IgD-negative memory B cell (primary cell): ENCODE results near the gene NOS1AP. TPM values are rescaled to one million over a fixed set of nuclear protein-coding genes. Genes with fewer than 3 reads are reported as not detected.

Experiments used
- H3K27ac Mint-ChIP-seq, 3 donors: one replicate each; pipeline ENCODE4 v1.8.0; 2020 to 2022; ENCODE audit warnings: mild to moderate bottlenecking in 3 of 3, mixed read lengths in 3 of 3, moderate library complexity in 1 of 3
- H3K27me3 Mint-ChIP-seq: one replicate; pipeline ENCODE4 v1.8.0; 2021; ENCODE audit warnings: mixed read lengths
- H3K36me3 Mint-ChIP-seq: one replicate; pipeline ENCODE4 v1.8.0; 2020; ENCODE audit warnings: mild to moderate bottlenecking, mixed read lengths
- H3K4me1 Mint-ChIP-seq, 3 donors: one replicate each; pipeline ENCODE4 v1.8.0; 2020 to 2022; ENCODE audit warnings: mixed read lengths in 3 of 3, mild to moderate bottlenecking in 1 of 3
- H3K4me3 Mint-ChIP-seq, 4 donors: one replicate each; pipeline ENCODE4 v1.8.0; 2020 to 2022; ENCODE audit warnings: mild to moderate bottlenecking in 4 of 4, mixed read lengths in 4 of 4, moderate library complexity in 3 of 4
- H3K9me3 Mint-ChIP-seq, 3 donors: one replicate each; pipeline ENCODE4 v1.8.0; 2020 to 2021; ENCODE audit warnings: mixed read lengths in 3 of 3, mild to moderate bottlenecking in 1 of 3
- polyA plus RNA-seq: library from polyadenylated mRNA; unstranded; fragments of 300-500 nt; fragmentation: Illumina TruSeq; gene quantifications from one replicate; pipeline ENCODE4 v1.2.3, GENCODE V29; 2021

Gene NOS1AP
- polyA plus RNA-seq, 1 donor from 2014 or later, result not detected

DNA sequence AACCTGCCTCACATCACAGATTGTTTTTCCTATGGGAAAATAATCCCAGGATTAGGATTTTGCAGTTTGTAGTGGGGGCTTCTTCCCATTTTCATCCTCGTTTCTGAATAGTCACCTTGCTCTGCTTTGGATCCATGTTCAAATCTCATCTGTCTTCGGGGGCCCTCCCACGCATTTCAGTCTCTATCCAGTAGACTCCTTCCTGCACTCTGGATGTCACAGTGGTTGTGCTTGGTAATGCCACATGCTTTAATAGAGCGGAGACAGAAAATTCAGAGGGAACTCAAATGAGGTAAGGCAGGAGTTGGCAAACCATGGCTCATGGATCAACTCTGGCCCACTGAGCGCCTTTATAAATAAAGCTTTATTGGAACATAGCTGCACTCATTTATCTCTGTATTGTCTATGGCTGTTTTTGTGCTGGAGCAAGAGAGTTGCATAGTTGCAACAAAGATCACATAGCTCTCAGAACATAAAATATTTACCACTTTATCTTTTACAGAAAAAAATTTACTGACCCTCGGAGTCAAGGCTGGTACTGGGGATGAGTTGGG lies 206.2 kb downstream of the NOS1AP start:
- Mint-ChIP-seq H3K4me1 (no peaks in the 10 kb centered on the region), H3K27ac (peak overlapping the region in 1 of 3 donors; percentile 35), H3K4me3 (no peak overlapping the region), H3K36me3 (peaks cover 1% of the 10 kb centered on the region), H3K9me3 (no peaks in the 10 kb centered on the region), H3K27me3 (peaks cover 11% of the 10 kb centered on the region)

- Mint-ChIP-seq H3K4me3 (no peak overlapping the region), H3K27ac (no peak overlapping the region), H3K9me3 (peaks cover 0 to 2% (median 0%) of the 10 kb centered on the region in 3 donors), H3K4me1 (no peaks in the 10 kb centered on the region), H3K36me3 (peaks cover 1% of the 10 kb centered on the region), H3K27me3 (peaks cover 11% of the 10 kb centered on the region)
These were observed 207.0 kb downstream of the NOS1AP start for GRCh38 chr1:162276493-162276892.

DNA sequence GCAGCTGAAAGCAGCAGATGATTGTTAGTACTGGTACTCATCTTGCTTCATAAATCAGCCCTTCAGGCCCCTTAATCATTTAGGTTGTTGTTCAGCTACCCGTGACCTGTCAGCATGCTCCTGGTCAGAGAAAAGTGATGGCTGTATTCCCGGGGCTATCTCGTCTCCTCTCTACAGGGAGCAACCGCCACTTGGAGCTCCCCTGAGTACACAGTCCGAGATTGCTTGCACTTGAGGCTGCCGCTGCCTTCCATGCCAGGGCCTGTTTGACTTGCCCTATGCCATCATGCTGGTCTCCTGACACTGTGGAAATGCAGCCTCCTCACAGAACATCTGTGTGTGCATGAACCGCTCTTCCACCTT lies 209.6 kb downstream of the NOS1AP start:
- Mint-ChIP-seq H3K4me3 (no peak overlapping the region), H3K4me1 (no peaks in the 10 kb centered on the region), H3K36me3 (no peaks in the 10 kb centered on the region), H3K27ac (no peak overlapping the region), H3K9me3 (peaks cover 0 to 2% (median 0%) of the 10 kb centered on the region in 3 donors), H3K27me3 (peaks cover 11% of the 10 kb centered on the region)

DNA sequence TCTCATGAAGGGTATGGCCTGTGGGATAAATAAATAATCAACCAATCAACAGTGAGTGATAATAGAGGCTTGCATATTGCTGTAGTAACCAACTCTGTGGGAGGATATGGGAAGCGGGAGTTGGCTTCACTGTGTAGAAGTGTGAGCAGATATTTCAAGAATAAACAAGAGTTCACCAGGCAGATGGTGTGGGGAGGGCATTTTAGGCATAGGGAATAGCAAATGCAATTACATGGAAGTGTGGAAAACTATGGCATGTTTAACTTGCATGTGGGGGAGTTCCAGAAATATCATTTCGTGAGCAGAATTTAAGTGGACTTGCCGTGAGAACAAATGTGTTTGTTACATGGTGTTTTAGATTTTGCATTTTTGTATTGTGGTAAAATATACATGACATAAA lies 211.9 kb downstream of the NOS1AP start:
- H3K4me1 Mint-ChIP-seq, result no peaks in the 10 kb centered on the region
- H3K9me3 Mint-ChIP-seq, result peaks cover 0 to 2% (median 0%) of the 10 kb centered on the region in 3 donors

DNA sequence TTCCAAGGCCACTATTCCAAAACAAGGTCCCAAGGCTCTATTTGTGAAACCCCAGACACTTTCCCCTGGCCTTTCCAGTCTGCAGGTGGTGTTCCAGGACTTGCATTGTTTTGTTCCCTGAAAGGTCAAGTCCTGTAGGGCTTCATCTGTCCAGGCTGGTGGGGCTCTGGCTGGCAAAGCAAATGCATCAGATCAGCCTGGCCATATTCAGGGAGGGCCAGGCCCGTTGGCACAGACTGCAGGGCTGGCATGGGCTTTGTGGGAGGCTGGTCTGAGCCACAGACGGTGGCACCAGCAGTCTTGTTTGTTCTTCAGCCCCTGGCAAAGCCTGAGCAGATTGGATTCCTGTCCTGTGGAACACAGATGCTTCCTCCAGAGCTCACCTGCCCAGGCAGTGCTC lies 214.2 kb downstream of the NOS1AP start:
- peaks cover 0 to 2% (median 0%) of the 10 kb centered on the region in 3 donors for H3K9me3 Mint-ChIP-seq
- H3K4me1 Mint-ChIP-seq, result peaks cover 0 to 1% (median 0%) of the 10 kb centered on the region in 3 donors
- H3K27me3 Mint-ChIP-seq, result peaks cover 23% of the 10 kb centered on the region
- no peak overlapping the region for H3K4me3 Mint-ChIP-seq
- peaks cover 1% of the 10 kb centered on the region for H3K36me3 Mint-ChIP-seq
- H3K27ac Mint-ChIP-seq, result no peak overlapping the region

More for the DNA sequence above, 211.9 kb downstream of the NOS1AP start:
- no peak overlapping the region for H3K27ac Mint-ChIP-seq
- H3K4me3 Mint-ChIP-seq, result peak overlapping the region in 1 of 4 donors; percentile 39
- H3K27me3 Mint-ChIP-seq, result peaks cover 14% of the 10 kb centered on the region
- H3K36me3 Mint-ChIP-seq, result peaks cover 1% of the 10 kb centered on the region

DNA sequence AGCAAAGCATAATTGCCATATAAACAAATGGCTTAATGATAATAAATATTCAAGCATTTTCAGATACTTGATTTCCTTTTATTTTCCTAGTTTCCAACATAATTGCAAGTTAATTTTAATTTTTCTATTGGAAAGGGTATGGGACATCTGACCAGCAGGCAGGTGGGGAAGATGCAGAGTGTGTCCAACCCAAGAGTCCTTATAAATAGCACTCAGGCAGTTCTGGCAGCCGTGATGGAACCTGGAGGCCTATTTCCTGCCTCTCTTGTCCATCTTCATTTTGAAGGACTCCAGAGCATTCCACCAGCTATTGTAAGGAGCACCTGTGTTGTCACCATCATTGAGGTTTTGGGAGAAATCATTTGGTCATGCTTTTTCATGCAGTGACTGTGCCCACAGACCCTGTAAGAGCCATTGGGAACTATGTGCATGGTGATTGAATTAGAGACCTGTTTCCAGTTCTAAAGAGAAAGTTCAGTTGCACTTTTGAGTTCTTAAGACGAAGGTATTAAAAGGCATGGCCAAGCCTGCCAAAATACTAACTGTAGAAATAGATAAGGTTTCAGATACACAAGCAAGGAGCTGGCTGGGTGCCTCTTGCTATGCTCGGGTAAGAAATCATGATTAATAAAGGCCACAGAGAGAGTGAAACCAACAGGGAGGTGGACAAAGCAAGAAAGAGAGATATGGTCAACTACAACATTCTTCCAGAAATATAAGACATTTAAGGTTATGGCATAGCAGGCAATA lies 214.9 kb downstream of the NOS1AP start:
- no peak overlapping the region for H3K27ac Mint-ChIP-seq
- H3K4me3 Mint-ChIP-seq, result no peak overlapping the region
- H3K9me3 Mint-ChIP-seq, result peaks cover 0 to 2% (median 0%) of the 10 kb centered on the region in 3 donors
- H3K27me3 Mint-ChIP-seq, result peaks cover 21% of the 10 kb centered on the region
- peaks cover 0 to 1% (median 0%) of the 10 kb centered on the region in 3 donors for H3K4me1 Mint-ChIP-seq
- H3K36me3 Mint-ChIP-seq, result peaks cover 1% of the 10 kb centered on the region

DNA sequence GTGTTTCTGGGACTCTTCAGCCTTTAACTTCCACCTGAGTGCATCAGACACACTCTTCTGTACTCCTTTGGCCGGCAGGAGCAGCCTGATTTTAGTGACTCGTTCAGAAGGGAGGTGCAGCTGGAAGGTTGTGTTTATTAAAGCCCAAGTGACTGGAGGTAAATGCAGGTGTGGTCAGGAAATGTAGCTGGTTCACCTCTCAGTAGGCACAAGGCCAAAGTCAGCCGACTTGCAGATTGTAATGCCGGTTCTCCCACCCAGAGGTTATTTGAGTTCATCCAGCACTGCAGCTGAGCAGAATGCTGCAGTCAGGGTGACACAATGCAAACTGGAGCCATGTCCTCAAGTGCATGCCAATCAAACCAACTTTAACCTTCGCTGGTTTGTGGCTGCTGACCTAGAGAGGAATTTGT lies 215.7 kb downstream of the NOS1AP start:
- Mint-ChIP-seq H3K27me3 (peaks cover 18% of the 10 kb centered on the region), H3K36me3 (peaks cover 1% of the 10 kb centered on the region), H3K4me3 (no peak overlapping the region), H3K4me1 (peaks cover 0 to 1% (median 0%) of the 10 kb centered on the region in 3 donors), H3K9me3 (peaks cover 0 to 2% (median 0%) of the 10 kb centered on the region in 3 donors), H3K27ac (no peak overlapping the region)

DNA sequence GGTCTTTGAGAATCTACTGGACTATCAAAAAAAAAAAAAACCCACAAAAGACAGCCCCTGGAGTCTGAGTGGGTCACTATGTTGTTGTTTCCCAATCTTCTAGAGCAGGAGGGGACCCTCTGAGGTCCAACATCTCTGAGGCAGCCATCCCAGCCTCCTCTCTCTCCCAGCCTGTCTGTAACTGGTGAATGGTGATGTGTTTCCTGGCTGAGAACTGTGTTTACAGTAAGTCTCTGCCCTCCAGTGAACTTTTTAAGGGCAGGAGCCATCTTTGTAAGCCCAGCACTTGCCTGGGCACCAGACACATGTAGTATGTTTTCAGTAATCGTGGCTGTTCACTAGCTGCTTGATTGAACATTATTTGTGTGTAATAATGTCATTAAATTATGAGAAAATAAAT lies 221.5 kb downstream of the NOS1AP start:
- peaks cover 0 to 1% (median 0%) of the 10 kb centered on the region in 3 donors for H3K4me1 Mint-ChIP-seq
- H3K27ac Mint-ChIP-seq, result no peak overlapping the region
- H3K36me3 Mint-ChIP-seq, result no peaks in the 10 kb centered on the region
- H3K4me3 Mint-ChIP-seq, result no peak overlapping the region
- peaks cover 10% of the 10 kb centered on the region for H3K27me3 Mint-ChIP-seq
- H3K9me3 Mint-ChIP-seq, result no peaks in the 10 kb centered on the region

DNA sequence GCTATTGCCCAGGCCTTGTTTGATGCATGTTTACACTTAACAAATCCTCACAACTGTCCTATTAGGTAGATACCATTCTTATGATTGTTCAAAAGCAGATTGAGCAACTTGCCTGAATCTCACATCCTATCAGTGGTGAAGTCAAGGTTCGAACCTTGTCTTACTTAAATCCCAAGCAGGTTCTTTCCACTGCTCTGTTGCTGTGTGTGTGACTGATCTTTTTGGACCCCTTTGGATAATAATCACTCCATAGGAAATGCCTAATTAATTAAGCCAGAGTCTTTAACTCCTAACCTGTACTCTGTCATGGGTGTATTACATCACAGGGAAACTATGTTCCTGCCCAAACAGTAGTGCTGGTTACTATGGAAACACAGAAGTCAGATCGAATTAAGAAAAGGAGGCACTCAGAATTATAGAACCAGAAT lies 222.9 kb downstream of the NOS1AP start:
- H3K4me3 Mint-ChIP-seq, result no peak overlapping the region
- H3K36me3 Mint-ChIP-seq, result no peaks in the 10 kb centered on the region
- no peak overlapping the region for H3K27ac Mint-ChIP-seq
- no peaks in the 10 kb centered on the region for H3K4me1 Mint-ChIP-seq
- peaks cover 7% of the 10 kb centered on the region for H3K27me3 Mint-ChIP-seq
- H3K9me3 Mint-ChIP-seq, result no peaks in the 10 kb centered on the region

GRCh38 chr1:162293073-162293692 lies 223.7 kb downstream of the NOS1AP start:
- no peaks in the 10 kb centered on the region for H3K9me3 Mint-ChIP-seq
- H3K4me1 Mint-ChIP-seq, result no peaks in the 10 kb centered on the region
- H3K27me3 Mint-ChIP-seq, result peaks cover 1% of the 10 kb centered on the region
- no peak overlapping the region for H3K27ac Mint-ChIP-seq
- peak overlapping the region in 1 of 4 donors; percentile 12 for H3K4me3 Mint-ChIP-seq
- no peaks in the 10 kb centered on the region for H3K36me3 Mint-ChIP-seq

- Mint-ChIP-seq H3K27me3 (peaks cover 1% of the 10 kb centered on the region), H3K27ac (no peak overlapping the region), H3K4me3 (no peak overlapping the region)
These were observed 224.5 kb downstream of the NOS1AP start for GRCh38 chr1:162294015-162294414.

DNA sequence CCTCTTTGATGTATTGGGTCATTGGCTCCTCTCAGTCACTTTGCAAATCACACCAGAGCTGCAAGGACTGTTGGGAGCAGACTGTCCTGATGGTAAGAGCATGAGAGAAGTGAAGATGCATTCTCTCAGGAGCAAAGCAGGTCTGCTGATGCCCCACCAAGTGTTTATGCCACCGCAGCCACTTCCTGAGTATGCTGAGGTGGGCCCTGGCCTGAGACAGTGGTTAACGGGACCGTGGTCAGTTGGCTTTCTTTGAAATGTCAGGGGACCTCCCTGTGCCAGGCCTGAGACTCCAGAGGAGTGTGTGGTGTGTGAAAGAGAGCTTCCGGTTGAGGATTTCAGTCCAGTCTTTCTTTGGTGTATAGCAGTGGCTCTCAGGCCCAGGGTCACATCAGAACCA lies 227.7 kb downstream of the NOS1AP start:
- Mint-ChIP-seq H3K4me1 (no peaks in the 10 kb centered on the region), H3K27ac (no peak overlapping the region), H3K9me3 (peaks cover 0 to 5% (median 0%) of the 10 kb centered on the region in 3 donors), H3K4me3 (no peak overlapping the region), H3K36me3 (no peaks in the 10 kb centered on the region), H3K27me3 (peaks cover 3% of the 10 kb centered on the region)

More at GRCh38 chr1:162294015-162294414, 224.5 kb downstream of the NOS1AP start:
- Mint-ChIP-seq H3K36me3 (no peaks in the 10 kb centered on the region), H3K9me3 (no peaks in the 10 kb centered on the region), H3K4me1 (no peaks in the 10 kb centered on the region)

GRCh38 chr1:162298266-162298665 lies 228.8 kb downstream of the NOS1AP start:
- H3K4me3 Mint-ChIP-seq, result no peak overlapping the region
- no peaks in the 10 kb centered on the region for H3K36me3 Mint-ChIP-seq
- H3K27ac Mint-ChIP-seq, result no peak overlapping the region
- H3K4me1 Mint-ChIP-seq, result no peaks in the 10 kb centered on the region
- H3K9me3 Mint-ChIP-seq, result peaks cover 0 to 5% (median 0%) of the 10 kb centered on the region in 3 donors
- H3K27me3 Mint-ChIP-seq, result peaks cover 3% of the 10 kb centered on the region

DNA sequence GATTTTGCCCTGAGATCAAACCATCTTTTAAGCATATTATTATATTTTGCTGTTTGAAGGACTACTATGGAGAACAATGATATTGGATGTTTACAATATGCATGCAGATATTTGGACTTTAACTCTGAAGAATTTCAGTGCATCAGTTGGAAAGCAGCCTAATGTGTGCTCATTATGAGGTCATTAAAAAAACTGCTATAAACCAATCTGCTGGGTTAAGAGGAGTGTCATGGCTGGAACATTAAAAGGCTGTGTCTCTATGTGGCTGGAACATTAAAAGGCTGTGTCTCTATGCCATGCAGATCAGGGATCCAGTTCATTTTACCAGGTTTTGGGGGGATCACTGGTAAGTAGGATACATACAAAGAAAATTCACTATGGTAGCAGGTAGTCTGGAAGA lies 229.5 kb downstream of the NOS1AP start:
- Mint-ChIP-seq H3K36me3 (no peaks in the 10 kb centered on the region), H3K4me3 (no peak overlapping the region), H3K27ac (no peak overlapping the region), H3K9me3 (peaks cover 0 to 5% (median 0%) of the 10 kb centered on the region in 3 donors), H3K4me1 (no peaks in the 10 kb centered on the region), H3K27me3 (peaks cover 4% of the 10 kb centered on the region)

- Mint-ChIP-seq H3K27me3 (peaks cover 4% of the 10 kb centered on the region), H3K36me3 (no peaks in the 10 kb centered on the region), H3K9me3 (peaks cover 0 to 5% (median 0%) of the 10 kb centered on the region in 3 donors), H3K4me3 (no peak overlapping the region), H3K27ac (no peak overlapping the region), H3K4me1 (no peaks in the 10 kb centered on the region)
These were observed 230.8 kb downstream of the NOS1AP start for GRCh38 chr1:162300057-162300917.
